MCF 10A (cell line): ENCODE results near the gene SCN4A. TPM values are rescaled to one million over a fixed set of nuclear protein-coding genes. Genes with fewer than 3 reads are reported as not detected.
"Not testable (repeated sequence)": the region's sequence is repeated elsewhere in the genome, so short reads cannot be mapped to it uniquely, and the experiment has no call there.

Experiments used
- BruUV-seq: library from RNA; stranded (reverse); fragments of 400-500 nt; replicated peaks from 2 replicates; lab custom pipeline; 2021; lab: Mats Ljungman, UMichigan
- CTCF ChIA-PET: fragments of 300-600 bp; sonication (Branson Sonifier 250); formaldehyde crosslinking; extraction: SDS; loops from one replicate; lab custom pipeline; 2021; ENCODE audit warnings: antibody characterized with exemption, inconsistent platforms; lab: Yijun Ruan, JAX
- POLR2A ChIA-PET: fragments of 300-600, 350-650 bp; sonication (Branson Sonifier 250); formaldehyde crosslinking; extraction: SDS; loops from one replicate; lab custom pipeline; 2020; ENCODE audit warnings: antibody characterized with exemption, inconsistent platforms; lab: Yijun Ruan, JAX
- DNase-seq: peaks from one replicate; pipeline ENCODE4 v3.0.0-alpha.2; 2018; ENCODE audit not compliant: unreplicated experiment
- H3K27ac Mint-ChIP-seq: one replicate; pipeline ENCODE4 v1.8.0; 2022; ENCODE audit warnings: mild to moderate bottlenecking, low read depth, mixed read lengths; ENCODE audit not compliant: unreplicated experiment
- H3K27me3 Mint-ChIP-seq: one replicate; pipeline ENCODE4 v1.8.0; 2022; ENCODE audit warnings: mixed read lengths; ENCODE audit not compliant: insufficient read depth, unreplicated experiment
- H3K36me3 Mint-ChIP-seq: one replicate; pipeline ENCODE4 v1.8.0; 2022; ENCODE audit warnings: mild to moderate bottlenecking, moderate library complexity, mixed read lengths; ENCODE audit not compliant: insufficient read depth, unreplicated experiment
- H3K4me1 Mint-ChIP-seq: one replicate; pipeline ENCODE4 v1.8.0; 2022; ENCODE audit warnings: mixed read lengths; ENCODE audit not compliant: insufficient read depth, unreplicated experiment
- H3K4me3 Mint-ChIP-seq: one replicate; pipeline ENCODE4 v1.8.0; 2022; ENCODE audit warnings: mild to moderate bottlenecking, moderate library complexity, mixed read lengths; ENCODE audit not compliant: unreplicated experiment
- H3K9me3 Mint-ChIP-seq: one replicate; pipeline ENCODE4 v1.8.0; 2022; ENCODE audit warnings: mixed read lengths; ENCODE audit not compliant: unreplicated experiment
- intact Hi-C: fragments of 100-400 bp; cut with micrococcal nuclease; formaldehyde crosslinking; loops from 2 replicates; pipeline ENCODE4 v1.14.1; 2022
- total RNA-seq: library from RNA; stranded (reverse); gene quantifications from 2 replicates; pipeline ENCODE4 v1.2.3, GENCODE V29; 2022
- TF ChIP-seq, protein P1 (sequence below): fragments of 200-600 bp; IDR thresholded peaks from one replicate; pipeline ENCODE4 v1.8.0; 2022; ENCODE audit warnings: antibody characterized with exemption, mild to moderate bottlenecking; ENCODE audit not compliant: unreplicated experiment

Gene SCN4A
- total RNA-seq, 1 experiment from 2014 or later = not detected

DNA sequence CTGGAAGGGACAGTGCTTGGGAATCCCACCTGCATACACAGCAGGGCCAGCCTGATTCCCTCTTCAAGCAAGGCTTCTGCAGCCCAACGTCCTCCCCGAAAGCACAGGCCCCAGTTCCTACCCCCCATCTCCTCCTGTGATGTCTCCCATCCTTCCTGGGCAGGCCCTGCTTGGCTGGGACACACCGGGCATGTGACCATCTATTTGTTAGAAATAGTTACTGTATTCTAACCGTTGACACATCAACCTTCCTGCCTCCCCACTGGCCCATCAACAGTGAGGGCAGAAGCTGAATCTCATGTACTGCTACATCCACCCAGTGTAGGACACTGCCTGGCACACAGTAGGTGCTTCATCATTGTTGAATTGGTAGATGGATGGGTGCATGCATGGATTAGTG, 36.1 kb upstream of the SCN4A start:
- Mint-ChIP-seq H3K4me3 (no peak overlapping the region), H3K27ac (no peak overlapping the region)

DNA sequence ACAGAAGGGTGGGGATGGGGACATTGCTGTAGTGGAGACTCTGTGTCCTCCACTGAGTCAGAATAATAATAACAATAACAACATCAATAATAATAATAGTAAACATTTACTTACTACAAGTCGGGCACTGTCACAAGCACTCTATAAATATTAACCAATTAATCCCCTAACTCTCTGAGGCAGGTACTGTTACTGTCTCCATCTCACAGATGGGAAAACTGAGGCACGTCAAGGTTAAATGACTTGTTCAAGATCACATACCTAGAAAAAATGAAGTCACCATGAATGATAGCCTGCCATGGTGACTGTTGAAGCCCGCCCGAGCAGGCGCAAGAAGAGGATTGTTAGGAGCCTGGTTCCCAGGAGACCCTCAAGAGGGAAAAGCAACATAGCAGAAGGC, 35.6 kb upstream of the SCN4A start:
- CTCF ChIA-PET = no interaction called here
- POLR2A ChIA-PET = no interaction called here
- no peaks in the 10 kb centered on the region for H3K9me3 Mint-ChIP-seq
- H3K27me3 Mint-ChIP-seq = no peaks in the 10 kb centered on the region
- intact Hi-C loops = no loop called here
- TF ChIP-seq, protein P1, sequence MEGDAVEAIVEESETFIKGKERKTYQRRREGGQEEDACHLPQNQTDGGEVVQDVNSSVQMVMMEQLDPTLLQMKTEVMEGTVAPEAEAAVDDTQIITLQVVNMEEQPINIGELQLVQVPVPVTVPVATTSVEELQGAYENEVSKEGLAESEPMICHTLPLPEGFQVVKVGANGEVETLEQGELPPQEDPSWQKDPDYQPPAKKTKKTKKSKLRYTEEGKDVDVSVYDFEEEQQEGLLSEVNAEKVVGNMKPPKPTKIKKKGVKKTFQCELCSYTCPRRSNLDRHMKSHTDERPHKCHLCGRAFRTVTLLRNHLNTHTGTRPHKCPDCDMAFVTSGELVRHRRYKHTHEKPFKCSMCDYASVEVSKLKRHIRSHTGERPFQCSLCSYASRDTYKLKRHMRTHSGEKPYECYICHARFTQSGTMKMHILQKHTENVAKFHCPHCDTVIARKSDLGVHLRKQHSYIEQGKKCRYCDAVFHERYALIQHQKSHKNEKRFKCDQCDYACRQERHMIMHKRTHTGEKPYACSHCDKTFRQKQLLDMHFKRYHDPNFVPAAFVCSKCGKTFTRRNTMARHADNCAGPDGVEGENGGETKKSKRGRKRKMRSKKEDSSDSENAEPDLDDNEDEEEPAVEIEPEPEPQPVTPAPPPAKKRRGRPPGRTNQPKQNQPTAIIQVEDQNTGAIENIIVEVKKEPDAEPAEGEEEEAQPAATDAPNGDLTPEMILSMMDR = no peak
- H3K4me1 Mint-ChIP-seq = peaks cover 6% of the 10 kb centered on the region
- no peaks in the 10 kb centered on the region for H3K36me3 Mint-ChIP-seq
- no peak overlapping the region for H3K27ac Mint-ChIP-seq
- H3K4me3 Mint-ChIP-seq = no peak overlapping the region
- BruUV-seq = no TSS peak
- no peak for DNase-seq

More for the DNA sequence above, 36.1 kb upstream of the SCN4A start:
- POLR2A ChIA-PET = no interaction called here
- Mint-ChIP-seq H3K9me3 (no peaks in the 10 kb centered on the region), H3K4me1 (peaks cover 6% of the 10 kb centered on the region), H3K36me3 (no peaks in the 10 kb centered on the region), H3K27me3 (no peaks in the 10 kb centered on the region)
- CTCF ChIA-PET = no interaction called here
- BruUV-seq = no TSS peak
- TF ChIP-seq, protein P1 = no peak
- intact Hi-C loops = no loop called here
- DNase-seq = no peak

DNA sequence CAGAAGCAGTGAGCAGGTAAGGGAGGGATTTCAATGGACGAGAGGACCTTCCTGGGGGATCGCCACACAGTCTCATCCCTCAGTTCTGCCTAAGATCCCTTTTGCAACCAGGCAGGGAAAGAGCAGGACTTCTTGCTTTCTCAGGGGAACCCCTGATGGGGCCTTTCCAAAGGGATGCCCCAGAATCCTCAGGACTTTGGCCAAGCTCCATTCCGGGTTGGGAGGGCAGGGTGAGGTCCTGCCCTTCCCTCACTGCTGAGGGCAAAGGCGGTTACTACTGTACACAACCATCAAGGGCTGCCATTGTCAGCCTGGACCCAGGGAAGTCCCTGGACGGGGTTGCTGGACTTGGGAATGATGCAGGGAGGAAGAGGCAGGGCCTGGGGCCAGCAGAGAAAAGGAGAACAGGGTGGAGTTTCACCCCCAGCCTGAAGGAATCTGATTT, 35.1 kb upstream of the SCN4A start:
- TF ChIP-seq, protein P1 = no peak
- CTCF ChIA-PET = interaction anchor here (1.4 to 1.5 kb wide), 2 partner anchors 9 to 17 kb away, joined by 3 read pairs; no protein-coding TSS in a partner anchor
- no peak overlapping the region for H3K27ac Mint-ChIP-seq
- H3K27me3 Mint-ChIP-seq = no peaks in the 10 kb centered on the region
- no peak for DNase-seq
- no peaks in the 10 kb centered on the region for H3K36me3 Mint-ChIP-seq
- no peak overlapping the region for H3K4me3 Mint-ChIP-seq
- no TSS peak for BruUV-seq
- H3K4me1 Mint-ChIP-seq = peaks cover 6% of the 10 kb centered on the region
- POLR2A ChIA-PET = interaction anchor here (0.6 kb wide), 1 partner anchor 1839 kb away, joined by 3 read pairs; no protein-coding TSS in a partner anchor
- H3K9me3 Mint-ChIP-seq = no peaks in the 10 kb centered on the region
- intact Hi-C loops = no loop called here

DNA sequence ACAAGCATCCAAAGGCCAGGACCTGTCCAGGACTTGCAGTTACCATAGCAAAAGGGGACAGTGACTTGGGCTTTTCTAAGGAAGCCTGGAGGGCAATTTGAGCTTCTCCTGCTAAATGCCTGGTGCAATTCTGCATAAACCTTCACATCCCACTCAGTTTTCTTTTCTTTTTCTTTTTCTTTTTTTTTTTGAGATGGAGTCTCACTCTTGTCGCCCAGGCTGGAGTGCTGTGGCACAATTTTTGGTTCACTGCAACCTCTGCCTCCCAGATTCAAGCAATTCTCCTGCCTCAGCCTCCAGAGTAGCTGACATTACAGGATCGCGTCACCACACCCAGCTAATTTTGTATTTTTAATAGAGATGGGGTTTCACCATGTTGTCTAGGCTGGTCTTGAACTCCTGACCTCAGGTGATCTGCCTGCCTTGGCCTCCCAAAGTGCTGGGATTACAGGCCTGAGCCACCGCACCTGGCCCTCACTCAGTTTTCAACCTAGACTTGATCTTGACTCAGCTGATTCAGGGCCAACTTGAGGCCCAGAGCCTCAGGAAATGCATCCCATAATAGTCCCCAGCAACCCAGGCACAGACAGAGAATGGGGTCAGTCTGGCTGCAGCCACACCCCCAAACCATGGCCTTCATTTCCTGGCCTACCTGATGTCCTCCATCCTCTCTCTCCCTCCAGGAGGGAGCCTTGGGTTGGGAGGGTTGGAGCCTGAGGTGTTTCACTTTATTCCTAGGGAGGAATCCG, 34.5 kb upstream of the SCN4A start:
- ChIA-PET CTCF (interaction anchor here (0.9 to 1.5 kb wide), 4 partner anchors 10 to 275 kb away, joined by 3 to 4 read pairs (median 3); partner anchors contain the start of gene ICAM2), POLR2A (interaction anchor here (0.6 kb wide), 1 partner anchor 1839 kb away, joined by 3 read pairs; no protein-coding TSS in a partner anchor)
- H3K36me3 Mint-ChIP-seq, intact Hi-C loops, BruUV-seq, H3K27me3 Mint-ChIP-seq, DNase-seq, H3K4me1 Mint-ChIP-seq, H3K9me3 Mint-ChIP-seq, H3K4me3 Mint-ChIP-seq, H3K27ac Mint-ChIP-seq: not testable (repeated sequence)
